ENCODE measurements around the gene GLTPD2. TPM values are rescaled to one million over a fixed set of nuclear protein-coding genes. Genes with fewer than 3 reads are reported as not detected.

The GLTPD2 gene
- total RNA-seq, 6 donors from 2014 or later, result 0.24 to 0.97 TPM; not detected in 4

DNA sequence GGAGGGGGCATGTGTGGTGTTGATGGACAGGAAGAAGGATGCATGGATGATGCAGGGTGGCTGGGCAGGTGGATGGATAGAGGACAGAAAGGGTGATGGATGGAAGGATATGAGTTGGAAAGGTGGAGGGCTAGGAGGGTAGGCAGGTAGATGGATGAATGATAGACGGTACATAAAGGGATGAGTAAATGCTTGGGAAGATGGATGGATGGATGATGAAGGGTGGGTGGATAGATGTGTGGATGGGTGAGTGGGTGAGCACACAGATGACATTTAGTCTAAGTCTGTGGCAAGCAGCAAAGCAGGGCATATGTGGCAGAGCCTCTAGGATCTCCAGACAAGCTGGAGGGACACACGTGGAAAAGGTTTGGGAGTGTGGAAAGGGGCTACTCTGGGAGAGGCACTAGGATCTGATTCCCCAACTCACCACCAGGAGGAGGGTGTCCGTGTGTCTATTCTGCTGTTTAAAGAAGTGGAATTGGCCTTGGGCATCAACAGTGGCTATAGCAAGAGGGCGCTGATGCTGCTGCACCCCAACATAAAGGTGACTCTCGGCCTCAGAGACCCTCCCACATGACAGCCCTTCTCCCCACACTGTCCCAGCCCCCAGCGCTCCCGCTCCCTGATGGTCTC, 26.4 kb downstream of the GLTPD2 start:
- DNase-seq, result no peak
- WGBS, 2 donors, result 81 to 86% methylated on average over 7 of the region's 7 CpGs

DNA sequence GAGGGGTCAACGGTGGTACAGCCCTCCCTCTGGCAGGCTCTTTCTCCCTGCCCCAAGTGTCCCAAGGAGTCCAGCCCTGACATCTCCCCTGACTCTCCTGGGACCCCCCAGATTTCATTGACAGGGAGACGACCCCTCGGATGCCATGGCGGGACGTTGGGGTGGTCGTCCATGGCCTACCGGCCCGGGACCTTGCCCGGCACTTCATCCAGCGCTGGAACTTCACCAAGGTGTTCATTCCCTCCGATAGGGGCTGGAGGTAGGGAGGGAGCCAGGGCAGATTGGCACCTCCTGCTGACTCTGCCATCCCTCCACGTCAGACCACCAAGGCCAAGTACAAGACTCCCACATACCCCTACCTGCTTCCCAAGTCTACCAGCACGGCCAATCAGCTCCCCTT, 28.1 kb downstream of the GLTPD2 start:
- TF ChIP-seq, protein P1, sequence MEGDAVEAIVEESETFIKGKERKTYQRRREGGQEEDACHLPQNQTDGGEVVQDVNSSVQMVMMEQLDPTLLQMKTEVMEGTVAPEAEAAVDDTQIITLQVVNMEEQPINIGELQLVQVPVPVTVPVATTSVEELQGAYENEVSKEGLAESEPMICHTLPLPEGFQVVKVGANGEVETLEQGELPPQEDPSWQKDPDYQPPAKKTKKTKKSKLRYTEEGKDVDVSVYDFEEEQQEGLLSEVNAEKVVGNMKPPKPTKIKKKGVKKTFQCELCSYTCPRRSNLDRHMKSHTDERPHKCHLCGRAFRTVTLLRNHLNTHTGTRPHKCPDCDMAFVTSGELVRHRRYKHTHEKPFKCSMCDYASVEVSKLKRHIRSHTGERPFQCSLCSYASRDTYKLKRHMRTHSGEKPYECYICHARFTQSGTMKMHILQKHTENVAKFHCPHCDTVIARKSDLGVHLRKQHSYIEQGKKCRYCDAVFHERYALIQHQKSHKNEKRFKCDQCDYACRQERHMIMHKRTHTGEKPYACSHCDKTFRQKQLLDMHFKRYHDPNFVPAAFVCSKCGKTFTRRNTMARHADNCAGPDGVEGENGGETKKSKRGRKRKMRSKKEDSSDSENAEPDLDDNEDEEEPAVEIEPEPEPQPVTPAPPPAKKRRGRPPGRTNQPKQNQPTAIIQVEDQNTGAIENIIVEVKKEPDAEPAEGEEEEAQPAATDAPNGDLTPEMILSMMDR (IDR thresholded peaks at IDR 0.05), result no peak
- TF ChIP-seq POLR2AphosphoS5 (IDR thresholded peaks at IDR 0.05) (no peak), POLR2A (IDR thresholded peaks at IDR 0.05) (no peak), EP300 (IDR thresholded peaks at IDR 0.05) (no peak)
- H3K27me3 ChIP-seq, result no peaks in the 10 kb centered on the region
- no peaks in the 10 kb centered on the region for H3K4me1 ChIP-seq
- no peaks in the 10 kb centered on the region for H3K9me3 ChIP-seq
- 94 to 95% methylated on average over 2 to 12 of the region's 13 CpGs for WGBS, 2 donors
- DNase-seq, result no peak
- no peak overlapping the region for H3K27ac ChIP-seq
- no peak overlapping the region for H3K4me3 ChIP-seq
- peaks cover 0 to 59% (median 23%) of the 10 kb centered on the region in 4 donors for H3K36me3 ChIP-seq
- no peak for ATAC-seq (ENCODE audit: low FRiP score in 2 of 2)

More for the DNA sequence above, 26.4 kb downstream of the GLTPD2 start:
- H3K4me1 ChIP-seq, result no peaks in the 10 kb centered on the region
- no peak for ATAC-seq (ENCODE audit: low FRiP score in 2 of 2)
- H3K27me3 ChIP-seq, result no peaks in the 10 kb centered on the region
- H3K9me3 ChIP-seq, result no peaks in the 10 kb centered on the region
- TF ChIP-seq EP300 (IDR thresholded peaks at IDR 0.05) (no peak), POLR2A (IDR thresholded peaks at IDR 0.05) (no peak), POLR2AphosphoS5 (IDR thresholded peaks at IDR 0.05) (no peak)
- TF ChIP-seq, protein P1 (IDR thresholded peaks at IDR 0.05), result no peak
- no peak overlapping the region for H3K4me3 ChIP-seq
- H3K36me3 ChIP-seq, result peaks cover 0 to 52% (median 21%) of the 10 kb centered on the region in 4 donors
- H3K27ac ChIP-seq, result no peak overlapping the region

DNA sequence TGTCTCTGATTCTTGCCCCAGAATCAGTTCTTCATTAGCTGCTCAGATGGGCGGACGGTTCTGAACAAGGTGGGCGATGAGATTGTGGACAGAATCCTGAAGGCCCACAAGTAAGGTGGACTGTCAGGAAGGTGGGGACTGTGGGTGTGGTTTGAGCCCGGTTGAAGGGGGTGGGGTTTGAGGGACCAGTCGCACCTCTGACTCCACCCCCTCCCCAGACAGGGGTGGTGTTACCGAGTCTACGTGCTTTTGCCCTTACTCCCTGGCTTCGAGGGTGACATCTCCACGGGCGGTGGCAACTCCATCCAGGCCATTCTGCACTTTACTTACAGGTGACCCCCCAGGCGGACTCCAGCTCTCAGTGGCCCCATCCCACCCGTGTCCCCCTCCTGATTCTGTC, 29.5 kb downstream of the GLTPD2 start:
- ATAC-seq (ENCODE audit: low FRiP score in 2 of 2) (no peak), DNase-seq (no peak)
- Histone ChIP-seq H3K4me1 (no peaks in the 10 kb centered on the region), H3K36me3 (peaks cover 0 to 68% (median 26%) of the 10 kb centered on the region in 4 donors), H3K27ac (no peak overlapping the region), H3K27me3 (no peaks in the 10 kb centered on the region), H3K9me3 (no peaks in the 10 kb centered on the region), H3K4me3 (no peak overlapping the region)
- TF ChIP-seq POLR2A (IDR thresholded peaks at IDR 0.05), result no peak
- TF ChIP-seq, protein P1 (IDR thresholded peaks at IDR 0.05), result no peak
- no peak for TF ChIP-seq POLR2AphosphoS5 (IDR thresholded peaks at IDR 0.05)
- no peak for TF ChIP-seq EP300 (IDR thresholded peaks at IDR 0.05)
- WGBS, 2 donors, result 82 to 86% methylated on average over 12 of the region's 12 CpGs

DNA sequence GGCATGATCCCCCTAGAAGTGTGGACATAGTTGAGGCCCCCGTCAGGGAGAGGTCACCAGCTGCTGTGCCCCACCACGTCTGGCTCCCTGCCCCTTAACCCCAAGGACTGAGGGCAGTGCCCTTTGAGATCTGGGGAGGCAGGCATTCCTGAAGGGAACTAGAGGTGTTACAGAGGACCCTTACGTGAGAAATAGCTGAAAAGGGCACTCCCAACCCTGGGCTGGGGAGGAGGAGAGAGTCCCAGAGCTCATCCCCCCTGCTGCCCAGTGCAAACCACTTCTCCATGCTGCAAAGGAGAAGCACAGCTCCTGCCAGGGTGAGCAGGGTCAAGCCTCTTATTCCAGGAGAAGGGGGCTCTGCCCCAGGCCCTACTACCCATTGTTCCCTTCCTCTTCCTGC, 34.1 kb downstream of the GLTPD2 start:
- Histone ChIP-seq H3K9me3 (no peaks in the 10 kb centered on the region), H3K27ac (no peak overlapping the region), H3K27me3 (no peaks in the 10 kb centered on the region), H3K4me3 (no peak overlapping the region), H3K4me1 (no peaks in the 10 kb centered on the region), H3K36me3 (peaks cover 0 to 44% (median 10%) of the 10 kb centered on the region in 4 donors)
- 69 to 96% methylated on average over 1 to 3 of the region's 3 CpGs for WGBS, 2 donors
- no peak for DNase-seq
- TF ChIP-seq EP300 (IDR thresholded peaks at IDR 0.05) (no peak), POLR2A (IDR thresholded peaks at IDR 0.05) (no peak), POLR2AphosphoS5 (IDR thresholded peaks at IDR 0.05) (no peak)
- TF ChIP-seq, protein P1 (IDR thresholded peaks at IDR 0.05), result no peak
- ATAC-seq (ENCODE audit: low FRiP score in 2 of 2), result no peak

All from upper lobe of left lung (tissue), 6 donors.